UCSD-AML1 (cell line): ENCODE measurements around the gene BCL2L15.
A peak's percentile ranks its signal among the peaks of the same experiment; 100 is the strongest.

Experiments used
- DNase-seq: peaks from one replicate; lab custom pipeline; 2025; ENCODE audit not compliant: unreplicated experiment; lab: John Stamatoyannopoulos, UW

The BCL2L15 gene

DNA sequence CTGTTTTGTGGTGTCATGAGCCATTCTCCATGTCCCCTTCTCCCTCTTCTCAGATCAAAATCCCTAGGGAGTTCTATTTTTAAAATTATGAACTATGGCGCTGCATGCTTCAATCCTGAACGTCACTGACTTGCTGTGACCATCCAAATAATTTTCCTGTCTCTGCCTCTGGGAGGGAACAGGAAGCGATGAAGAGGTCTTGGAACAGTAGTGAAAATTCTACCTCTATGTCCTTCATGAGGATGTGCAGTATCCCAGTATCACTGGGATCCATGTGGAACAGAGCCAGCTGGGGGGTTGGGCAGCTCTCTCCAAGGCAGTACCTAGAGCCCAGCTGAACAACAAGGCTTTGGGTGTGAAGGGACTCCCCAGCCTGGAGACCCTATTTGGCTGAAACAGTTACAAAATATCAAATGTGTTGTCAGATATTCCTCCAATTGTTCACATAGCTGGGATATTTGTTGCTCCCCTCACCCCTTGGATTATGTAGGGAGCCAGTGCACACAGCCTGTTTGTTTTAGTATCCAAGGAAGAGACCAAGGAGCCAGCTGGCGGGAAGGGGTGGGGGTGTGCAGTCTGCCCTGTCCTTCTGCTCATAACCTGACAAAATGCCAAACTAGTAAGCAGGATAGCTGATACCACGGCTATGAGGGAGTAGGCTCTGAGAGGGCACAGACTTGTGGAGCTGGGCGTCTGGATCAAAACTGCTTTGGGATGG, 25.4 kb upstream of the BCL2L15 start:
- DNase-seq: no peak

DNA sequence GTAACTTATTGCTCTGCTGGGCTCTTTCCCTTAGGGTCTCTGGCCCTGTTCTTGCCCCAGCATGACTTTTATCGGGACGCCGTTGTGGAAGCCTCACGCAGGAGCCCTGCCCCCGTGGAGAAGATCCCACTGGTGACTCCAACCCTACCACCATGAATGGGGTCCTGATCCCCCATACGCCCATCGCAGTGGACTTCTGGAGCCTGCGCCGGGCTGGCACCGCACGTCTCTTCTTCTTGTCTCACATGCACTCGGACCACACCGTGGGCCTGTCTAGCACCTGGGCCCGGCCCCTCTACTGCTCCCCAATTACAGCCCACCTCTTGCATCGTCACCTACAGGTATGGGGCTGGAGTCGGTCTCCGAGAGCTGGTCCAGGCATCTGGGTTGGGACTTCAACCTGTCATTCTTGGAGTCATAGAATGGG, 18.1 kb upstream of the BCL2L15 start:
- no peak for DNase-seq

DNA sequence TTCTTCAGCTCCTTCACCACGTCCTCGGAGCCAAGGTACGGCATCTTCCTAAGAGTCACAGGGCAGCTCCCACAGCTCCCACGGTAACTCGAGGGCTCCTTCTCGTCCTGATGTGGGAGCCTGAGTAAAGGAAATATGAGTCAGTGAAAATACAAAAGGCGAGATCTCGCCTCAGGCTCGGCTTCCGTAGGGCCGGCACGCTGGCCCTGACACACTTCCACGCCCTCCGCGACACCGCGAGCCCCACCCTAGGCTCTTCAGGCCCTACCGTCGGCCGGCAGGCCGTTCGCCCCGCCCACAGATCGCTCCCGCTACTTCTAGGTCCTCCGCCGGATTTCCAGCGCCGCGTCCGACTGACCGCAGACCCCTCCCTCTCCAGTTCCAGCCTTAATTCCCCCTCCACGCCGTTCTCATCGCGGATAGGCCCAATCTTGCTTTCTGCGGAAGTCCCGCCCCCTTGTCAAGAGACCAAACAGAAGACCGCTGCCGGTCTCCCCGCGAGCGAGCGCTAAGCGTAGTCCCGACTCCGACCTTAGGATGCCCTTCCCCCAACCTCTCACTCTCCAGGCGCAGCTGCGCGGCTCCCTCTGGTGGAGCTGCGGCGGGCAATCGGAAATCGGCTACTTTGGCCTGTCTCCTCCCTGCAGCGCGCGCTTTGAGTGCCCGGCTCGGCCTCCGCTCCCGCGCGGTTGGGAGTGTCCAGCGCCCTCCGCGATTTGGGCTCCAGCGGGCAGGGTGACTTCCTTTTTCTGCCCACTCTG, 17.5 kb upstream of the BCL2L15 start, which contains the start of the genes AP4B1 and DCLRE1B:
Gene AP4B1 (minus strand): TSS at position 126 of the 761 bp plus-strand sequence. CDS start 82 bp downstream, at position 44.
Gene DCLRE1B (plus strand): TSS at position 653 of the 761 bp plus-strand sequence. CDS start 261 bp downstream, outside the sequence.
- peak; percentile 100 for DNase-seq

DNA sequence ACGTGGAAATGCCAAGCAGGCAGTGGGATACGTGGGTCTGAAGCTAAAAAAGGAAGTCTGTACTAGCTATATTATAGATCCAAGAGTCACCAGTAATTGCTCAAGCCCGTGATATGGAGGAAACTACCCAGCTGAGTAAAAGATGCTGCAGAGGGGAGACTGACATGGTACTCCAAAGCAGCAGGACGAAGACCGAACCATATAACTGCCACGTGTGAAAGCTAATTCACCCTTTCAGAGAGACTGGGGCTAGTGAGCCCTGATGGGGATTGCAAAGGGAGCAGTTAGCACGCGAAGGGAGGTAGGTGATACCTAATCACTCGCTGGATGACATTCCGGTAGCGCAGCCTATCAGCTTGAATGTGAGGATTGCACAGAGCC, 16.9 kb upstream of the BCL2L15 start:
- DNase-seq: peak; percentile 49

DNA sequence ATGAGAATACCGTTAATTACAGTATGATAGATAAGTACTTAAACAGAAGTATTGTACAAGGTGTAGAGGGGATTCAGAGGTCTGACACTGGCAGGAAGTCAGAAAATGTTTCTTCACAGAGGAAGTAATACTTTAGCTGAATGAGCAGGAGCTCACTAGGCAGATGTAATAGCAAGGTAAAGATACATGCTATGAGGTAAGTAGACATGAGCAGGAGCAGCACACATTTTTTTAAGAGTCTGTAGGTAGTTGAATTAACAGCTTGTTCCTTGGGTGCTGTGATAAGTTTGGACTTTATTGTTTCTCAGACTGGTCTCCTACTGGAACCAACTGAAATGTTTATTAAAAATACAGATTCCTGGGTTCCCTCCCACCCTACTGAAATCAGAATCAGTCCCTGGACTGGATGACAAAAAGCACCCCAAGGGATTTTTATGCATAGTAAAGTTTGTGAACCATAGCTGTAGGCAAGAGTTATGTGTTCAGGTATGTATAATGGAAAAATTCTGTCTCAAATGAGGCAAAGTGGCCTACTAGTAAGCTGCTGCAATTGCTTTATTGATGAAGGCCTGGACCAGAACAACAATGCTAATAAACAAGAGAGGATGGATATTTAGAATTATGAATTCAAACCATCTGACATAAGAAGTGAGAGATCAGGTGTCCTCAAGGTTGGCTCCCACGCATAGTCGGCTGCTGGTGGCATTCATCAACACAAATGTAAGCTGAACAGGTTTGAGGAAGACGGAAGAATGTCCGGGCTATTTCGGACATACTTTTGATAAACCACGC, 16.3 kb upstream of the BCL2L15 start:
- no peak for DNase-seq

DNA sequence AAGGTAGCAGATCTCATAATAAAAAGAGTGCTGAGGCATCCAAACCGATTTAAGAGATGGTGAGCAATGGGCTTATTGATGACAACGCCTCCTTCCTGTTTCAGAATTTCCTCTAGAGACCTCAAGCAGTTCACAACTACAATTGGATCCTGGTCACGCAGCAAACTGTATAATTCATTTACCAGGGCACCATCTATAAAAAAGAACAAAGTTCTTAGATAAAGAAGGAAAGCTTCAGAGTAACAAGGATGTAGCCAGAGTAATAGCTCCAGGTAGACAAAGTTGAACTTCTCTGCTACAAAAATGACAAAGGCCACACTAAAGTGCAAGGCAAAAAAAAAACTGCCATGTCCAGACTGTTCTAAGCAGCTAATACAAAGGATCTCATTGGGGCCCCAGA, 13.8 kb upstream of the BCL2L15 start:
- no peak for DNase-seq

DNA sequence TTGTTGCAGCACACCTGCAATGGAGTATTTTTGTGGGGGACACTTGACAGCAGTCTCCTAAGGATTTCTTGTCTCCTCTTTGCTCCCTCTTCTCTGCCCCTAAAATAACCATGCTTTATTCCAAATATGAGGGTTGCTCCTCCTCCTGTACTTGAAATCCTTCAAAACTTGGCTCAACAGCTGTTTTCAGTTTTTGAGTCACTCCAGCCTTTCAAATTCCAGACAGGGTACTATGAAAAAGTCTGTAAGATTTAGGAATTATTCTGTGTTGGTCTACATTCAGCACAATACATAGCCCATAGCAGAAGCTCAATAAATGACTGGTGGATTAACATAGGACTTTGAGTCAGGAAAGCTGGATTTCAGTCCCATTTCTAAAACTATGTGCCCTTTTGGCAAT, 11.7 kb upstream of the BCL2L15 start:
- DNase-seq: no peak

DNA sequence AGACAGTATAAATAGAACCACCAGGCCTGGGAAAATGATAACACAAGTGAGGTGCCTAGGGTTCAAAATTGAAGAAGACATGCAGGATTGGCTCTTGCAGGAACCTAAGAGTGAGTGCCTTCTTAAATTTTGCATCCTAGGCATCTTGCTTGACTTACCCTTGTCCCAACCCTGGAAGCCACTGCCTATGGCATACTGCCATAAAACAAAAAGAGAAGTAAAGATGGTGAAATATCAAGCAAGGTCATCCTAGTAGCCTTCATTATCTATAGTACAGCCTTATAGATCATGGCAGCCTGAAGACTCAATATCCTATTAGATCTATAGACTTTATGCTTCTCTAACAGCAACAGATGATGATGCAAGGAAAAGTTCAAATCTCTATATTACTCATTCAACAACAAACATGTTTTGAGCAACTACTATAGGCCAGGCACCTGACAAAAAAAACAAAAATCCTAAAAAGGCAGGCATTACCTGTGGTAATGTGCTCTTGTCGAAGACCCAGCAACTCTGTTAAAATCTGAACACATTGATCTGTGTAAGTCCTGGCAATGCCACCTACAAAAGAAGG, 10.9 kb upstream of the BCL2L15 start:
- no peak for DNase-seq

DNA sequence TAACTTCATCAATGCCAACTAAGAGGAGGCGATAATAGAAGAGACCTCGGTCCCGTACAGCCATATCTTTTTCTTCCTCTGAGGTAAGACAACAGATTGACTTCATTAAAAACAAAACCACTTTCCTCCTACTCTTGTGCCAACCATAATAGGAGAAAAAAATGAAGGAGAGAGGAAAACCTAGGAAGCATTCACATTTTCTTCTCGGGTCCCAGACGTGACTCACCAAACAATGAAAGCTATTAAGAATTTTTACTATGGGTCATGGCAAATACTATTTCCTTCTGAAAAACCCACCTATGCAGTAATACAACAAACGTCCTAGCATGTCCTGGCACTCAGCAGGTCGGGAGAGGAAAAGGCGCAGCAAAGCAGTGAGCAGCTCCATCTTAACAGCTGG, 8.6 kb upstream of the BCL2L15 start:
- DNase-seq: no peak

DNA sequence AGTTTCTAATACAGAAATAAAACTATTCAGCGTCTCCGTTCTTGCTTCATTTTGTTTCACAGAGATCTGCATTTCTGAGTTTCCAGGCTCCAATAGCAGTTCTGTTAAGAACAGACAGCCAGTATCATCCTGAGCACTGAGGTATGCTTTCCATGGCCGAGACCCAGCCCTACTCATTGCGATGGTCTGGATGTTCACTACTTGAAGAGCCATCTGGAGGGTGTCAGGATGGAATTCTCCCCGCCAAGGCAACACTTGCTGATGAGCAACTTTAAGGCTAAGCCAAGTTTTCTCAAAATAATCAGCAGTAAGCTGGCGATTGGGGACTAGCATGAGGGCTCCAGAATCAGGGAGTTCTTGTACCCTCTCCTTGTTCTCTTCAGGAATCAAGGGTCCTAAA, 7.7 kb upstream of the BCL2L15 start:
- no peak for DNase-seq

DNA sequence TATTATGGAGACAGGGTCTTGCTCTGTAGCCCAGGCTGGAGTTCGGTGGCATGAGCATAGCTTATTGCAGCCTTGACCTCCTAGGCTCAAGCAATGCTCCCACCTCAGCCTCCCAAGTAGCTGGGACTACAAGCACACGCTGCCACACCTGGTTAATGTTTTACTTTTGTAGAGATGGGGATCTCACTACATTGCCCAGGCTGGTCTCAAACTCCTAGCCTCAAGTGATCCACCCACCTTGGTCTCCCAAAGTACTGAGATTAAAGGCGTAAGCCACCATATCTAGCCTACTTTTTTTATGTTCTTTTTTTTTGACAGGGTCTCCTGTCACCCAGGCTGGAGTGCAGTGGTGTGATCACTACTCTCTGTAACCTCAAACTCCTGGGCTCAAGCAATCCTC, 5.9 kb upstream of the BCL2L15 start:
- no peak for DNase-seq

DNA sequence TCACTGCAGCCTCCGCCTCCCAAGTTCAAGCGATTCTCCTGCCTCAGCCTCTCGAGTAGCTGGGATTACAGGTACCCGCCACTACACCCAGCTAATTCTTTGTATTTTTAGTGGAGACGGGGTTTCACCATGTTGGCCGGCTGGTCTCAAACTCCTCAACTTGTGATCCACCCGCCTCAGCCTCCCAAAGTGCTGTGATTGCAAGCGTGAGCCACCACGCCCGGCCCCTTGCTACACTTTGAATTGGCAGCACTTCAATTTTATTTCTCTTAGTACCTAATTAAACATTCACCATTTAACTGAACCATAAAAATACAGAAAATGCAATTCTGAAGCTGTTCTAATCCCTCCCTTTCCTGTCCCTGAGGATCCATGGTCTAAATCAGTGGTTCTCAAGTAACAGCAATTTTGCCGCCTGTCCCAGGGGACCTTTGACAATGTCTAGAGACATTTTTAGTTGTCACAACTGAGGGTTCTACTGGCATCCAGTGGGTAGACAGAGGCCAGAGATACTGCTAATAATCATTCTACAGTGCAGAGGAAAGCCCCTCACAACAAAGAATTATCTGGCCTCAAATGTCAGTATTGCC, 4.3 kb upstream of the BCL2L15 start:
- DNase-seq: no peak

DNA sequence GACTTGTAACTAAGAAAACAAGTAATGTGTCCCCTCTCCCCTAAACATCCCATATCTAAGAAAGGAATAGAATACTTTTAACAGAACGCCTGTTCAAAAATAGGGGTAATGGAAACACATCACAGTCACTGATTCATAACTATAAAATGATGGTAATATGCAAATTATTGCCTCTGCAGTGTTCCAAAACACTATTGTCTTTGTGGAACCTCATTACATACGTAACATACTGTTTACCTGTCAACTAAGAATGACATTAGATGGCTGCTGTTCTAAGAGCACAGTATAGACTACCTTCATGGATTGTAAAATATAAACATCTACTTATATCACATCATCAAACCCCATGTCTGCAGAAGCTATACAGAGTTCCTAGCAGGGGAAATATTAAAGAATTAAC, 3.4 kb upstream of the BCL2L15 start:
- no peak for DNase-seq

DNA sequence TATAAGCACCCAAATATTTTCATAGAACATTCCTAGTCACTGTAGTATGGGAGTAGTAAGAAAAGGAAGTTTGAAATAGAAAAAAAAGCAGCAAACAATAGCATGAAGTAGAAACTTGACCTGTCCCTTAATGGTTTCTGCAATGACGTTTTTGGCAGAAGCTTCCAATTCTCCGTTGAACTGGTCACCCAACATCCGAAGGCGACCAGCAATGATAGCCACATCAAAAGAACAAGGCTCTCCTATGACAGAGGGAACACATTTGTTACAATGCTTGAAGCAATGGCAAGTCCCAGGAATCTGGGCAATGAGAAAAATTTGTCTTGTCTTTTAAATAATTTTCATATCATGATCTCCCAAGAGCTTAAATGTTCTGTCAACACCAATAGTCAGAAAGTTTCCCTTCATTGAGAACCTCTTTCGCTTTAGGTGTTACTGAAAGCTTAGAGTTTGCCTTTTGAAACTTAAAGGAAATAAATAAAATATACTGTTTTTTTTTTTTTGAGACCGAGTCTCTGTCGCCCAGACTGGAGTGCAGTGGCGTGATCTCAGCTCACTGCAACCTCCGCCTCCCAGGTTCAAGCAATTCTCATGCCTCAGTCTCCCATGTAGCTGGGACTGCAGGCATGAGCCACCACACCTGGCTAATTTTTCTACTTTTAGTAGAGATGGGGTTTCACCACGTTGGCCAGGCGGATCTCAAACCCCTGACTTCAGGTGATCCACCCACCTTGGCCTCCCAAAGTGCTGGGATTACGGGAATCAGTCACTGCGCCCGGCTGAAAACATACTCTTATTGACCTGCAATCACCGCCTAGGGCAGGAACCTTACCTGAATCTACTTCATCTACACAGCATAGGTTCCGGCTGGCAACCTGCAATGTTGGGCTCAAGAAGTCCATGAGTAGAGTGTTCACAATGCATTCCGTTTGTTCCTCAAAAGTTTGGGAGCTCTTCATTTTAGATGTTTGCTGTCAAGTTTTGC, 672 bp downstream of the BCL2L15 start:
- no peak for DNase-seq

DNA sequence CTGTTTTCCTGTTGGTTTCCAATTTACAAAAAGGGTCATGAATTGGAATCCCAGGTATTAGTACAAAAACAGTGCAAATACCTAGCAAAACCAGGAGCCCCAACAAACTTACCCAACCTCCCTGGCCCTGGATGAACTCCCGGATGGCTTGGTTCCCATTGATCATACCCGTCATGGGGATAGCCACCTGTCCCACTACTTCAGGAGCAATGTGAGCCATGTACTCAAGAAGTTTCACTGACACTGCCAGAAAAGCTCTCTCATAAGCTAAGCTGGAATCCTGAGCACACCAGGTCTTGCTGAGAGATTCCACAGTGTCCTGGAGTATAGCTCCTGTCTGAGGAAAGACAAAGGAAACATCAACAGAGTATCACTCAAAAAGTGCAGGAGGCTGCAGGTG, 5.7 kb downstream of the BCL2L15 start:
- DNase-seq: no peak

DNA sequence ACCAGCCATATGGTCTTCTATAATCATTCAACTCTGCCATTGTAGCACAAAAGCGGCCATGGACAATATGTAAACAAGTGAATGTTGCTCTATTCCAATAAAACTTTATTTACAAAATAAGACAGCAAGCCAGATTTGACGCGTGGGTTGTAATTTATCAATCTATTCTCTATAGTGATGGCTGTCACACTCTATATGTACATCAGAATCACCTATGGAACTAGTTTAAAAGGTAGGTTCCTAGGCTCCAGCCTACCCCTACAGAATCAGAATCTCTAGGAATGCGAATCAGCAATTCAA, 7.7 kb downstream of the BCL2L15 start:
- DNase-seq: no peak

DNA sequence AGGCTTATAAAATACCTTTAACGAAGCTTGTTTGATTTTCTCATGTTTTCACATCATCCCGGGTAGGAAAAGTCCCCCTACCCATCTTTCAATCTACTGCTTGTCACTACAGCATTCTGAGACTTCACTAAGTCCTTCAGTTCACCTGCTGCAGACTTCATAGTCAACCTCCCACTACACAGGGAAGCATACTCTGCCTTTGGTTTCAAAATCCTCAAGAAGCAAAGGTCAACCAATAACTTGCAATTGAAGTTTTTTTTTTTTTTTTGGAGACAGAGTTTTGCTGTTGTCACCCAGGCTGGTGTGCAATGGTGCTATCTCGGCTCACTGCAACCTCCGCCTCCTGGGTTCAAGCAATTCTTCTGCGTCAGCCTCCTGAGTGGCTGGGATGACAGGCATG, 11.2 kb downstream of the BCL2L15 start:
- no peak for DNase-seq

DNA sequence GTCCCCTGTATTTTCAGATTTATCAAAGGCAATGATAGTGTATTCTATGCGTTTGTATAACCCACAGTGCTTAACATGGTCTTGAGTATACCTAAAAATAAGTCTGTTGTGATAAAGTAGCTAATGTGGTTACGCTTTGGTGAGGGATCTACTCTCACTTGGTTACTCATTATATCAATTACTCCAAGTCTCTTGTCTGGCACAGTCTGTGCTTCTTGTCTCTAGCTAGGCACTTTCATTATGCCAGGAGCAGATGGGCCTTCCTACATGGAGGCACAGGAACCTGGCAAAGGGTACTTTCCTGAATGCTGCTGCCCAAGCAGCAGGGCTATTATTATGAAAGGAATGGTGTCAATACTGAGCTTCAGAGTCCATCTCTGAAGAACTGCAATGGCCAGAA, 11.7 kb downstream of the BCL2L15 start:
- no peak for DNase-seq

DNA sequence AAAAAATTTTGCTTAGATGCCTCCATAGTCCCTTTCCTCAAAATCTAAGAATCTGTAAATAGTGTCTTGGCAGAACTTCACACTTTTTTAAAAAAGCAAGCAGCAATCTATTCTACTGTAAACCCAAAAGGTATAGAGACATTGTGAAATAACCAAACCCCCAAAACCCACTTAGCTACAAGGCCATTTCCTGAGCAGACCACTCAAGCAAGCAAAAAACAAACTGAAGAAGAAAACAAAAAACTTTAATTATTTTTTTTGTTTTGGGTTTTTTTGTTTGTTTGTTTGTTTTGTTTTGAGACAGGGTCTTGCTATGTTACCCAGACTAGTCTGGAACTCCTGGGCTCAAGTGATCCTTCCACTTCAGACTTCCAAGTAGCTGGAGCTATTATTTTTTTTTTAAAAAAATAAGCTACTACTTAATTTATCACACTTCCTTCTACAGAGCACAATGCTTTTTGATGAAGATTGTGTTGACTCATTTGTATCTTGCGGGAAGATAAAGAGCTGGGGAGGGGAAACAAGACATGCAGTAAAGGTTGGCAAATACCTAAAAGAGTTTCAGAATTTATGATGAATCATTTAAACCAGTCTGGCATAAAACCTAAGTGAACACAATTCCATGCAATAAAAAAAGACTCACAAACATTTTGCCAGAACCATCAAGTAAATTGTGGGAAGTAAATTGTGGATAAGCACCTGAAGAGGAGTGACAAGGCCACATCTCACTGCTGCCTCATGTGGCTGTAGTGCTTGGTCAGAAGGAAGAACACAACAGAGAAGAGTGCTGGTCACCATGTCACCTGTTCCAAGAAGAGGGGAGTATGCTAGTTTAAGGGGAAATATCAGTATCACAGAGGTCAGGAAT, 13.1 kb downstream of the BCL2L15 start:
- no peak for DNase-seq
